Fibroblast of lung (primary cell): ENCODE data around the gene PAH.

Experiments used
- EZH2 ChIP-seq: IDR thresholded peaks from 2 replicates; pipeline ENCODE4 v1.5.1; 2012; ENCODE audit warnings: low read length, control low read depth, mild to moderate bottlenecking; ENCODE audit errors: missing control alignments
- TF ChIP-seq, protein P1 (sequence below), 2 donors: IDR thresholded peaks in 1 of 2; conservative IDR thresholded peaks in 1 of 2; 1 replicate in 1 of 2; 2 replicates in 1 of 2; pipeline ENCODE4 v1.5.1; 2011 to 2012; ENCODE audit warnings: low read length in 2 of 2, control low read depth in 1 of 2, inconsistent platforms in 1 of 2, low read depth in 1 of 2, mild to moderate bottlenecking in 1 of 2

DNA sequence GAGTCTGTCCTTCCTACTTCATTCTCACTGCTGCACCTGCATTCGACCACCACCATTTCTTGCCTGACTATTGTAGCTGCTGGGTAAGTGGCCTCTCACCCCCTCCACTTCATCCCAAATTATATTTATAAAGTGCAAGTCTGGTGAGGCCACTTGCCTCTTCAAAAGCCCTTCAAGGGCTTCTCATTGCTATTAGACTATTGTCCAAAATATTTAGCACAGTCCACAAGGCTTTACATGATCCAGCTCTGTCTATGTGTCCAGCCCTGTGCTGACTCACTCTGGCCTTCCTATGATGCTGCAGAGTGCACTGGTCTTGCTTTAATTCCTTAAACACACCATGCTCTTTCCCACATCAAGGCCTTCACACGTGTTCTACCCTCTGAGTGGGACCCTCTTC is 46.0 kb downstream of the PAH start:
- TF ChIP-seq, protein P1, sequence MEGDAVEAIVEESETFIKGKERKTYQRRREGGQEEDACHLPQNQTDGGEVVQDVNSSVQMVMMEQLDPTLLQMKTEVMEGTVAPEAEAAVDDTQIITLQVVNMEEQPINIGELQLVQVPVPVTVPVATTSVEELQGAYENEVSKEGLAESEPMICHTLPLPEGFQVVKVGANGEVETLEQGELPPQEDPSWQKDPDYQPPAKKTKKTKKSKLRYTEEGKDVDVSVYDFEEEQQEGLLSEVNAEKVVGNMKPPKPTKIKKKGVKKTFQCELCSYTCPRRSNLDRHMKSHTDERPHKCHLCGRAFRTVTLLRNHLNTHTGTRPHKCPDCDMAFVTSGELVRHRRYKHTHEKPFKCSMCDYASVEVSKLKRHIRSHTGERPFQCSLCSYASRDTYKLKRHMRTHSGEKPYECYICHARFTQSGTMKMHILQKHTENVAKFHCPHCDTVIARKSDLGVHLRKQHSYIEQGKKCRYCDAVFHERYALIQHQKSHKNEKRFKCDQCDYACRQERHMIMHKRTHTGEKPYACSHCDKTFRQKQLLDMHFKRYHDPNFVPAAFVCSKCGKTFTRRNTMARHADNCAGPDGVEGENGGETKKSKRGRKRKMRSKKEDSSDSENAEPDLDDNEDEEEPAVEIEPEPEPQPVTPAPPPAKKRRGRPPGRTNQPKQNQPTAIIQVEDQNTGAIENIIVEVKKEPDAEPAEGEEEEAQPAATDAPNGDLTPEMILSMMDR (conservative IDR thresholded peaks at IDR 0.05 in 1 of 2, IDR thresholded peaks at IDR 0.05 in 1 of 2; ENCODE audit: low read depth in 1 of 2, low read length in 2 of 2) = no peak
- TF ChIP-seq EZH2 = no peak
